Measurements from ENCODE around the gene RGS4.

RGS4 gene
- 0 reads per million in 2 experiments for total RNA-seq

DNA sequence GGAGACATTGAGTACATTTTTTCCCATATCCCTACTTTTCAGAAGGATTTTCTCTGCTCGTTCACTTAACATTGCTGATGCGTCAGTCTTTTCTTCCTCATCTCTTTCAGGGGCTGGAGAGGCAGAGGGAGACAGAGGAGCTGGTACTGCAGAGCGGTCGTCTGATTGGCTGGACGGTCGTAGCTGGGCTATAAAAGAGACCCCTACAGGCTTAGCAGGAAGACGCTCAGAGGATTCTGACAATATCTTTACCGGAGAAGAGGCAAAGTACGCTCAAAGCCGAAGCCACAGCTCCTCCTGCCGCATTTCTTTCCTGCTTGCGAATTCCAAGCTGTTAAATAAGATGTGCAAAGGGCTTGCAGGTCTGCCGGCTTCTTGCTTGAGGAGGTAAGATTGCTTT is at the start of gene RGS4:
TSS of gene RGS4 (plus strand) at position 220 of the 400 bp plus-strand sequence. CDS start at position 344, 124 bp downstream.
- DNase-seq (ENCODE audit: low read depth) = no peak

DNA sequence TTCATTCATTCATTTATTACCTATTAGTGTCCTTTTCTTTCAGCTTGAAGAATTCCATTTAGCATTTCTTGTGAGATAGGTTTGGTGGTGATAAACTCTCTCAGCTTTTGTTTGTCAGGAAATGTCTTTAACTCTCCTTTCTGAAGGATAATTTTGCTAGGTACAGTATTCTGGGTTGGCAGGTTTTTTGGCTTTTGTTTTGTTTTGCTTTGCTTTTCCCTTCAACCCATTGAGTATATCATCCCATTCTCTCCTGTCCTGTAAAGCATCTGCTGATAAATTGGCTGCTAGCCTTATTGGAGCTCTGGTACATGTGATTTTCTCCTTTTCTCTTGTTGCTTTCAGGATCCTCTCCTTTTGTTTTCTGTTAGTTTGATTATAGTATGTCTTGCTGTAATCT is 47.0 kb upstream of the RGS4 start:
- DNase-seq (ENCODE audit: low read depth) = no peak

DNA sequence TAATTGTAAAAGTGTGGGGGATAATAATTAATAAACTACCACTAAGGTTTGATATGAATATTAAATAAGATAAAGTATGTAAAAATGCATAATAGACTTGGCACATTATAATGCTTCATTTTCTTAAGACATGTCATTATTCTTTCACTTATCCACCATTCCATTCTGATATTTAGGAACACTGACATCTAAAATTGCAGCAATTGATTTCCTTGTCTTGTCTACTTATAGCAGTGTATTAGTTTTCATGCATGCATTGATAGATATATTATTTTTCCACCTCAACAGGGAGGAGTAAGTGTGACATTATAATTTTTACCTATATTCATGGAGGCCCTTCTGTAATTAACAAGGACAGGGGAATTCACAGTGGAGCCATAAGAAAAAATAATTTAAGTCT is 41.6 kb upstream of the RGS4 start:
- no peak for DNase-seq (ENCODE audit: low read depth)

DNA sequence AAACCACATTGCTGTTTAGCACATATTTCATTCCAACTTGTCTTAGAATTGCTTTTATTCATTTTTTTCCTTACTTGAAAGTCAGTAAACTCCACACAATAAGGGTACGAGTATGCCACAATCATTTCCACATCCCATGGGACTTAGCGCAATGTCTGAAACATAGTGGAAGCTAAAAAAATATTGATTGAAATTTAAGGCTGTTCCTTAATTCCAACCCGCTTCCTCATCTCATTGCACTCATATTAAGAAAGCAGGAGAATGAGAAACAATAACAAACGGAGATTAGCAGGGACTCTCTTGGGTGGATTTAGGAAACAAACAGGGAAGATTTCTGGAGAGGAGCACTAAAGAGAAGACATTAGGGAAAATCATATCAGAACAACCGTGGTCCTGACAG is 39.3 kb upstream of the RGS4 start:
- no peak for DNase-seq (ENCODE audit: low read depth)

DNA sequence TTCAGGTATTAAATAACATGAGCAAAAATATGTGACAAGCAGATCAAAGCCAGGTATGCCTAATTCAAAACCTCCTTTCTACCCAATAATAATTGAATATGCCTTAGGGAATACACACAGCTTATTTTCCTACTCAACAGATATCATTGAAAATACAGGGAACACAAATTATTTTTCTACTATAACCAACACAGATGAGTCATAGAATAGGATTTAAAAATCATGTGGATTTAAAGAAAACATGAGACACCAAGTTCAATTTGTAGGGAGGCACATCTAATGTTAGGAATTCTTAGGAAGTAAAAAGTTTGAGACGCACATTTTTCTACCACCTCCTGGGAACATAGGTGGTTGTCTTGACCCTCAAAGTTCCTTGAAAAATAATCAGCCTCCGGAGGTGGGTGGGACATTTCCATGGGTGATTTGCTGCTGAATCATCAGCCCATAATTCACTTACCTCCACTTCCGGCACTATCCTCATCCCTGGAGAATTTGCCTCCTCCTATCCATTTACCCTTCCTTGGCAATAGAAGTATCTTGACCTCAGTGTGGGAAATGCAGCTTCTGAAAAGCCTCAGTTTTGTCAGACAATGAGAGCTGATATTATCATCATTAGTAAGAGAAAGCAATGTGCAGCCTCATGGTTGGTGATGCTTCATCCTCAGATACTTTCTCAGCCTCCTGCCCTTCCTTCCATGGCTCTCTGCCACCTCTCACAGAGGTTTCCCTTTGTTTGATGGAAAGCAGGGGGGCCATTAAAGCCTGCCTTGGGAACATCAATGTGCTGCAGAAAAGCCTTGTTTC is 33.5 kb upstream of the RGS4 start:
- DNase-seq (ENCODE audit: low read depth) = no peak

DNA sequence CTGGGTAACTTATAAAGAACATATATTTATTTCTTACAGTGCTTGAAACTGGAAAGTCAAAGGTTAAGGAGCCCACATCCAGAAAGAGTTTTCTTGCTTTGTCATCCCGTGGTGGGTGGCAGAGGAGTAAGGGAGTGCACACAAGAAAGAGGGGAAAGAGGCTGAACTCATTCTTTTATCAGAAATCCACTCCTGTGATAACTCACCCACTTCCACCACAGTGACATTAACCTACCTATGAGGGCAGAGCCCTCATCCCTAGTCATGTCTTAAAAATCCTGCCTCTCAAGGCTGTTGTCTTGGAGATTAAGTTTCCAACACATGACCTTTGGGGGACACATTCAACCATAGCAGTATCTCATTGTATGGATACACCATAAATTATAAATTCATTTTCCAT is 32.5 kb upstream of the RGS4 start:
- DNase-seq (ENCODE audit: low read depth) = no peak

DNA sequence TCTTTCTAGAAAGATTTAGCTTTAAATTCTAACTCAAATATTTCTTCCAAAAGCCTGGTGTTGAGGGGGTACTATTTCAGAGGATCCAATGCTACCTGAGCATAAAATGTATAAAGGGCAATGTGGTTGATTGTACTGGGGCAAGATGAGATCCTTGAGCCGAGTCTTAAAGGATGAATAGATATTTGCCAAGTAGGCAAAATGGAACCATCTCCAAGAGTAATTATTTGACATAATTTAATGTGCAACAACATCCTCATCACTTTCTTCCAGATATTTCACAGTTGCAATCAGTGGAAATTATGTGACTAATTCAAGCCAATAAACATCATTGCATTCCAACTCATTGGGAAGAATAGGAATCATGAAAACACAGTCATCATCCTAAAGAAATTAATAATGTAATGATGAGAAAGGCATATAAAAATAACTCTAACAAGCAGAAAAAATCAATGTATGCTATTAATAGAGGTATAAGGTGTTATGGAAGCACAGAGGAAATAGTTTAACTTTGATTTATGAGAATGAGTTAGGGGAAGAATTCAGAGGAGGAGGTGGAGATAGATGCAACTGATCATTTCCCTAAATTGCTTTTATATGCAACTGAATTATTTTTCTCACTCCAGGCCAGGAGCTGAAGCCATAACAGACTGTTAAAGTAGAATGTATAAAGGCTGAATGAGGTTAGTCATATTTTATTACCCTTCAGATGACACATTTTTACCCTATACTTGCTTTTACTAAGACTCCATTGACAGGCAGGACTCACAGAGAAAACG is 30.0 kb upstream of the RGS4 start:
- no peak for DNase-seq (ENCODE audit: low read depth)

DNA sequence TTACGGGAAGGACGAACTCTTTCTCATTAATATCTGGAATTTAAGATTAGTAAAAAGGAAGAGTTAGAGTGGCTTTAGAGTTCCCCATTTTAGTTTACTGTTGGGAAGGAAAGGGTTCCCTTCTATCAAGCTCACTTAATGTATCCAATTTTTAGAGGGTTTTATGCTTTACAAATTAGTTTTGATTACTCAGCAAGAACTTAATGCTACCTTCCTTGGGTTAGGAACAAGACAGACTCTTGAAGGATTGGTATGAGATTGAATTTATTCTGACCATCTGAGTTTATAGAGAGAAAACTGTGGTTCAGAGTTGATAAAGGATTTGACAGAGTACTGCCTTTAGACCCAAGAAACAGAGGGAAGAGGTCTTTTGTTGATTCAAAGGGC is 29.5 kb upstream of the RGS4 start:
- no peak for DNase-seq (ENCODE audit: low read depth)

DNA sequence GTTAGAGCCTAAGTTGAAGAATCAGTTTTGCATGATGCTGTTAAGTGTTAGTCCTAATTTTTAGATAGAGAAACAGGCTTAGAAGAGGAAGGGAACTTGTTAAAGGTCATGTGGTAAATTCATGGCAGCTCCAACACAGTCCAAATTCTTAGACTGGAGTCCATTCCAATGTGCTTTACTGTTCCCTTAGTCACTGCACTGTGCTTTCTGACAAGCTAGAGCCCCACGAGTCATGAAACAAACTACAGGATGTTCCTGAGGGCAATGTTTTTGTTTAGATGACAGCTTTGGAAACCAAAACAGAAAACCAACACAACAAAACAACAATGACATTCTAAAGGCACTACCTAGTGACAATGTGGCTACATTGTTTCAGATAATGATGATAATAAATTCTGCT is 23.1 kb upstream of the RGS4 start:
- DNase-seq (ENCODE audit: low read depth) = no peak

DNA sequence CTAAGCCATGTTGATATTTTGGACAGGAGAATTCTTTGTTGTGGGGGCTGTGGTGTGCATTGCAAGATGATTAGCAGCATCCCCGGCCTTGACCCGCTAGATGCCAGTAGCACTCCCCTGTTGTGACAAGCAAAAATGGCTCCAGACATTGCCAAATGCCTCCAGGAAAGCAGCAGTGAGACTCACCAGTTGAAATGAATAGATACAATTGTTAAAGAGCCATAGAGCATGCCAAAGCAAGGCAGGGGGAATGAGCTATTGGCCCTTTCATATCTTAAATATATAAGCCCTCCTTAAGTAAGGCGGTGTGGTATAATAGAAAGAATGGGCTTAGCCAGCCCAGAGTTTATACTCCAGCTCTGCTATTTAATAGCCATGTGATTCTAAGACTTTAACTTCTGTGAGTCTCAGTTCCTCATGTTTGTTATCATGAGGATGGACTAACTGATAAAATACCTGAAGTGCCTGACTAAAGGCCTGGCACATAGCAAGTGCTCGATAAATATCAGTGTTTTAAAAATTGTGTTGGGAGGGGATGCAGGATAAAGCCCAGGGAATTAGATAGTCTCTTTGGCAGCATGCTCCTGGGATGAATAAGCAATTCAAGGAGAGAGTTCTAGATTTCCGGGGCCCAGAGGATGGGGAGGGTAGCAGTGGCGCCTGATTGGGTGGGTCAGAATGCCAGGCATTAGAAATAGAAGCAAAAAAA is 21.1 kb upstream of the RGS4 start:
- no peak for DNase-seq (ENCODE audit: low read depth)

DNA sequence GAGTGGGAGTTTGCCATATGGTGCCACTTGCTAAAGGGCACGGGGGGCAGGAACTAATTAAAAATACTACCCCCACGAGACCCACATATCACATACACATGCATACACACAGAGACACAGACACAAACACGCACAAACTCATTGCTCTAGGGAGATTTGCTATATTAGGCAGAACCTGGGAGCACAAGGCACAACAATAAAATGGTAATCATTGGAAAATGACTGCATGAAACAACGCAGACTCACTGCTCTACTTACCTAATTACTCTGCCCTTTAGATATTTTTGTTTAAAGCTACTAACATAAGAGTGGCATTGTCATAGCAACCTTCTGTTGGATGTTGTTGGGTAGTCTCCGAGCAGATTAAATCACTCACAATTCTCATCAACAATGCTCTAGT is 20.3 kb upstream of the RGS4 start:
- no peak for DNase-seq (ENCODE audit: low read depth)

DNA sequence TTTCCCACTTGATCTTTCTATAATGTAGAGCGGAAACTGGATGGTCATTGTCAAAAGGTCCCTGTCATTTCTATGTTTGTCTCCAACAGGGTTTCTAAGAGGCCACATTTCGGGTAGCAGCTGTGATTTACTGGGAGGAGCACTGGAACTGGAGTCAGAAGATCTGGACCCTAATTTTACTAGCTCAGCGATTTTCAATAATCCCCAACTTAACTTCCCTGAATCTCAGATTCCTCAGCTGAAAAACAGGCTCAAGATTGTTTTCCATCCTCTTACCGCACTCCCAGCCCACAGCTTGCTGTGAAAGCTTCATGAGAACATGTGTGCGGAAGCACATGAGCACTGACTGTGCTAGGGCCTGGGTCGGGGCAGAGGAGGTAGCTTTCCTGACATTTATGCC is 19.9 kb upstream of the RGS4 start:
- DNase-seq (ENCODE audit: low read depth) = no peak

DNA sequence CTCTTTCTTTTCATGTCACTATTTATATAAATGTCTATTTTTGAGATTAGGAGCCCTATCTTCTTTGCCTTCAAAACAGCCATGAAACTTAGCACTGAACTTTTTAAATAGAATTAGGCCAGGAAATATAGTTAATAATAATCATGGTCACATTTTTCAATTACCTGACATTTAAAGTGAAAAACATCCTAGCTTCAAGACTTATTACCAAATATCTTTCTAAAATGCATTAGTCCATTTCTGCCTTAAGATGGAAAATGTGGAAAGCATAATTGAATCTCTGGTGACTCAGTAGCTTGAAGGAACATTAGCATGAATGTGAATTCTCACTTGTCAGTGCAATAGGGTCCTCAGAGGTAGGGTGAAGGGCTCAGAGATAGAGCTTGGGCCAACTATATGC is 18.7 kb upstream of the RGS4 start:
- no peak for DNase-seq (ENCODE audit: low read depth)

DNA sequence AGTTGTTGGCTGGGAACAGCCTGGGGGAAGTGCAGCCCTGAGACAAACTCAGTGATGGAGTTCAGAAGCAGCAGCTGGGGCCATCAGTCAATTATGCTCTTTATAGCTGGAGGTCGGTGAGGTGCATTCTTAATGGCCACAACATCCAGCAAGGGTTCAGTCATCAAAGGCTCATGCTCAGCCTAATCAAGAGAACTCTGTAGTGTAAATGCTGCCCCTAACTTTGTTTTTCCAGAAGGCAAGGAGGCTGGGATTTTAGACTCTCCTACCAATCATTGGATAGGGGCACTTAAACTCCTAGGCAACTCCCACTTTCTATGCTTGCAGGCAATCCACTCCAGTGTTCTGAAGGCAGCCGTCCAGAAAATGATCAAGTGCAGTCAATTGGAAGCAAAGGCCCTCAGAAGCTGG is 15.0 kb upstream of the RGS4 start:
- DNase-seq (ENCODE audit: low read depth) = no peak

DNA sequence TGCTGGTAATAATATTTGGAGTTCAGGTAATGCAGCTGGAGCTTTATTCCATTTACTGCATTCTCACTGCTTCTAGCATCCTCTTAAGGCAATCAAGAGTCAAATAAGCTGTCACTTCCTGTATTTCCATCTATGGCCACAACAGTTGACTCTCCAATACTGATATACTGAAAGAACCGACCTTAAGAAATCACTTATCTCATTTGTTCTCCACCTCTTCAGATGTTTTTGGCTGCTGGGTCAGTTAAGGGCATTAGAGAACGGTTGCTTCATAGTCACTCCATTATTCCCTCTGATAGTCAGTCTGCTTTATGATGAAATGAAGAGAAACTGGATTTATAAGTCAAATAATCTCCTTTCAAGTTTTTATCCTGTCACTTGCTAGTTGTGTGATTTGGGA is 14.2 kb upstream of the RGS4 start:
- no peak for DNase-seq (ENCODE audit: low read depth)

DNA sequence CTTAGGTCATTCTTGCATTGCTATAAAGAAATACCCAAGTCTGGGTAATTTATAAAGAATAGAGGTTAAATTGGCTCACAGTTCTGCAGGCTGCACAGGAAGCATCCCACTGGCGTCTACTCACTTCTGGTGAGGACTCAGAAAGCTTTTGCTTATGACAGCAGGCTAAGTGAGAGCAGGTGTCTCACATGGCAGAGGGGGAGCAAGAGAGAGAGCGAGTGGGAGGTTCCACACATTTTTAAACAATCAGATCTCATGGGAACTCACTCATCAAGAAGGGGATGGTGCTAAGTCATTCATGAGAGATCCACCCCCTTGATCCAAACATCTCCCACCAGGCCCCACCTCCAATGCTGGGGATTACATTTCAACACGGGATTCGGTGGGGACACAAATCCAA is 13.6 kb upstream of the RGS4 start:
- DNase-seq (ENCODE audit: low read depth) = no peak

DNA sequence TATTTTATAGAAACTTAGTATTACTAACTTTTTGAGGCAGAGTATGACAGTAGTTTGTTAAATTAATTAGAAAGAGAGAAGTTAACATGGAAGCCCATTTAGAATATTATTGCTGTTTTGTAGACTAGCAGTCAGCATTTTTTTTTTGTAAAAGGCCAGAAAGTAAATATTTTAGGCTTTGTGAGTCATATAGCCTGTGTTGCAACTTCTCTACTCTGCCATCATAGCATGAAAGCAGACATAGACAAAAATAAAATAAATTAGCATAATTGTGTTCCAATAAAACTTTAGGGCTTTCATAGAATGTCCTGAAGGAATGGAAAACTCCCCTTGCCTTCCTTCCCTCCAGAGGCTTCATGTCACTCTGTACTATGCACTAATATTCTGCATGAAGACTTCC is 12.3 kb upstream of the RGS4 start:
- DNase-seq (ENCODE audit: low read depth) = no peak

DNA sequence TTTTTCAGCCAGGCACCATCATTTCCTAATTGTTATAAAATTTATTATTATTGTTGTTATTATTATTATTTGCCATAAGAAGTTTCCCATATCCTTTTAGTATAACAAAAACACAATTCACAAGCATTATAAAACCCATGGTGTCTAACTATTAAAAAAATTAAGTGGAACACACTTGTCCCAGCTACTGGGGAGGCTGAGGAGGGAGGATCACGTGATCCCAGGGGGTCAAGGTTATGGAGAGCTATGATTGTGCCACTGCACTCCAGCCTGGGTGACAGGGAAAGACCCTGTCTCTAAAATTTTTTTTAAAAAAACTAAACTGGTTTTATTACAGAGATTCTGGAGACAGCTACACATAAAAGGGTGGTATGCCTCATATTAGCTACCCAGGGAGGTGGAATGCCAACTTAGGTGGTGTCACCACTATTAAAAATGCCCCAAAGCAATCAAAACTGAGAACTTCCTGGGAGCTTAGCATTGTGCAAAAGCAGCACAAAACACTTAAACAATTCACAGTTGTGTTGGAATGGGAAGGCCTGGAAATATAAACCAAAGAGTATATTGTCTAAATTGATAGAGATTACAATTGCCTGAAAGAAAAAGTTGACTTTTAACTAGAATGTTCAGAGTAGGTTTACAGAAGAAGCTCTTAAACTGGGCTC is 8.7 kb upstream of the RGS4 start:
- no peak for DNase-seq (ENCODE audit: low read depth)

DNA sequence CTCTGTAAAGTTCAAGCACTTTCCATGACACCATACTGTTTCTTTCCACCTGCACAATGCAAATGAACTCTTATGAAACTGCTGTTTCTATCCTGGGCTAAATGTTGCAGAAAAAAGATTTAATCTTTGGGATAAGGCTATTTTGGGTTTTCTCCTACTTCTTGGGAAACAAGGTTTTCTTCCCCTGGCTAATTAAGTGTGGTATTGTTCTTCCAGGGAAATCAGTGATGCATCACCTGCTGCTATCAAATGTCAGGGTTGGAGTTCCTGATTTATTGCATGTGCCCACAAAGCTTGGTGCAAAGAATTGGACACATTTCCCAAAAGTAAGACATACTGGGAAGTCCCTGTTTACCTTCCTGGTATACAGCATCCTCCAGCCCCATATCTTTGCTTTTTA is 6.0 kb upstream of the RGS4 start:
- DNase-seq (ENCODE audit: low read depth) = no peak

DNA sequence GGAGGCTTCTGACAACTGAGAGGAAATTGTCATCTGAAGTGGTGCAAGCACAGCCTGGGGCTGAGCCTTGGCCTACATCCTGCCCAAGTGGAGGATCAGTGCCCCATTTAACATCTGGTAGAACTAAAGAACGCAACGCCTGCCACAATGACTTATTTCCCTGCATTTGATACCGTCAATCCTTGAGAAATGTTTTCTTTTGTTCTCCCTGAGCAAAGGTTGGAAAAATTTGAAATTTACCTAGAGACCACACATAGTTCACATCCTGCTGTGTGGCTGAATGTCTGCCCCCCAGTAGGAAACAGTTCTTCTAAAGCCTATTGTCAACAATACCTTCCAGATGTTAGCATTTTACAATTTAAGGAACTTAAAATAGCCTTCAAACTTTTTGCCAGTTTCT is 5.6 kb upstream of the RGS4 start:
- no peak for DNase-seq (ENCODE audit: low read depth)

DNA sequence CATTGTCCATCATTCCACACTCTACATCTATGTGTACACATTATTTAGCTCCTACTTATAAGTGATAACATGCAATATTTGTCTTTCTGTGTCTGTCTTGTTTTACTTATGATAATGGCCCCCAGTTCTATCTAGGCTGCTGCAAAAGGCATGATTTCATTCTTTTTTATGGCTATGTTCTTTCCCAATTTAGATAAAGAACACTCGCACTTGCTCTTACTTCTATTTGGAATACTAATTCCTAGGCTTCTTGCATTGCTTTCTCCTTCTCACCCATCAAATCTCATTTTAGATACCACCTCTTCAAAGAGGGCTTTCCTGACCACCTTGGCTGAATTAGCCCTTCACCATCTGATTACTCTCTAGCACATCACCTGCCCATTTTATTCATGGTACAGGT is 3.0 kb upstream of the RGS4 start:
- no peak for DNase-seq (ENCODE audit: low read depth)

DNA sequence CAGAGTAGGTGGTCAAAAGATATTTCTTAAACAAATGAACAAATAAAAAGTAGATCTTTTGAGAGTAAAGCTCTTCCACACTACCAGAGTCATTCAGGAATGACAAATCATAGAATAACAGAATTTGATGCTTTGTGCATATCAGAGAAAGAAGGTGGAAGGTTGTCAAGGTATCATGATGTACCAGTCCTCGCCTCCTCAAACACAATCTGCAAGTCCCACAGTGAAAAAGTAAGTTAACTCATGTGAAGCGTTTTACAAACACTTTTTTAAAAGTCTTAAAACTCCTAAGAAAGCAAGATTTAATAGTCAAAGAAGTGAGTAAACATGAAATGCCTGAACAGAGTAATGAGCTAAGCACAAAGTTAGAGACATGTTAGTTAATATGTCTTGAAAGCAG is 2.5 kb upstream of the RGS4 start:
- DNase-seq (ENCODE audit: low read depth) = no peak
